PC-3 (cell line): ENCODE data around the gene PHF19. TPM values are rescaled to one million over a fixed set of nuclear protein-coding genes. Genes with fewer than 3 reads are reported as not detected.

Experiments
- ATAC-seq: fragments of 200-7000 bp; cut with Tn5 transposase; 2 replicates; pipeline ENCODE4 v1.9.1; 2020; ENCODE audit warnings: mild to moderate bottlenecking, moderate library complexity
- BruUV-seq: library from RNA; stranded (reverse); fragments of 400-500 nt; replicated peaks from 2 replicates; lab custom pipeline; 2021; lab: Mats Ljungman, UMichigan
- CTCF ChIA-PET: fragments of 300-600 bp; sonication (Branson Sonifier 250); formaldehyde crosslinking; loops from one replicate; lab custom pipeline; 2022; ENCODE audit warnings: antibody characterized with exemption; lab: Charles Lee
- POLR2A ChIA-PET: fragments of 300-600 bp; sonication (Branson Sonifier 250); formaldehyde crosslinking; loops from one replicate; lab custom pipeline; 2022; ENCODE audit warnings: antibody characterized with exemption; ENCODE audit not compliant: unreplicated experiment; lab: Charles Lee
- DNase-seq: peaks from one replicate; pipeline ENCODE4 v3.0.0-alpha.2; 2015
- H2AFZ ChIP-seq: fragments of 300-600 bp; sonication (generic); 2 replicates; pipeline ENCODE4 v1.6.0; 2016; ENCODE audit warnings: antibody characterized with exemption, low read length
- H3F3A ChIP-seq: fragments of 300-600 bp; sonication (generic); one replicate; pipeline ENCODE4 v1.6.0; 2017; ENCODE audit warnings: antibody characterized with exemption, low read length, control low read depth, mild to moderate bottlenecking; ENCODE audit not compliant: unreplicated experiment
- H3K27ac ChIP-seq: fragments of 300-600 bp; sonication (generic); 2 replicates; pipeline ENCODE4 v1.5.1; 2016; ENCODE audit warnings: mild to moderate bottlenecking, low read length
- H3K27me3 ChIP-seq: fragments of 300-600 bp; sonication (generic); 2 replicates; pipeline ENCODE4 v1.6.1; 2016; ENCODE audit warnings: low read length, mixed read lengths
- H3K36me3 ChIP-seq: fragments of 300-600 bp; sonication (generic); 2 replicates; pipeline ENCODE4 v1.6.1; 2016; ENCODE audit warnings: low read depth, mixed run types, low read length, mixed read lengths
- H3K4me1 ChIP-seq: fragments of 300-600 bp; sonication (generic); 2 replicates; pipeline ENCODE4 v1.5.1; 2016; ENCODE audit warnings: low read length; ENCODE audit not compliant: insufficient read depth
- H3K4me2 ChIP-seq: fragments of 300-600 bp; sonication (generic); 2 replicates; pipeline ENCODE4 v1.6.0; 2016; ENCODE audit warnings: low read length
- H3K4me3 ChIP-seq: fragments of 300-600 bp; sonication (generic); 2 replicates; pipeline ENCODE4 v1.5.1; 2016; ENCODE audit warnings: mild to moderate bottlenecking, low read length, mixed read lengths
- H3K79me2 ChIP-seq: fragments of 300-600 bp; sonication (generic); 2 replicates; pipeline ENCODE4 v1.6.1; 2017; ENCODE audit warnings: low read length, mixed read lengths
- H3K9ac ChIP-seq: fragments of 300-600 bp; sonication (generic); 2 replicates; pipeline ENCODE4 v1.6.0; 2016; ENCODE audit warnings: mild to moderate bottlenecking, low read length
- H3K9me2 ChIP-seq: fragments of 300-600 bp; sonication (generic); replicated peaks from 2 replicates; pipeline ENCODE4 v1.6.1; 2016; ENCODE audit warnings: mixed run types, low read length, mixed read lengths
- H3K9me3 ChIP-seq: fragments of 300-600 bp; sonication (generic); 2 replicates; pipeline ENCODE4 v1.6.1; 2016; ENCODE audit warnings: low read length, mixed read lengths
- H4K20me1 ChIP-seq: fragments of 300-600 bp; sonication (generic); 2 replicates; pipeline ENCODE4 v1.6.1; 2016; ENCODE audit warnings: low read length, mixed read lengths
- EZH2 ChIP-seq: fragments of 300-600 bp; sonication (generic); IDR thresholded peaks from one replicate; pipeline ENCODE4 v1.6.1; 2017; ENCODE audit warnings: antibody characterized with exemption, mild to moderate bottlenecking, low read length; ENCODE audit not compliant: unreplicated experiment
- EZH2phosphoT487 ChIP-seq: fragments of 300-600 bp; sonication (generic); IDR thresholded peaks from 2 replicates; pipeline ENCODE4 v1.6.1; 2018; ENCODE audit warnings: mild to moderate bottlenecking, antibody characterized with exemption, low read length, borderline replicate concordance
- intact Hi-C: fragments of 100-400 bp; cut with micrococcal nuclease; formaldehyde crosslinking; loops from 2 replicates; pipeline ENCODE4 v1.9.0; 2023
- total RNA-seq: library from RNA; depleted of rRNA; stranded (reverse); fragments of >200 nt; gene quantifications from 2 replicates; pipeline ENCODE4 v1.2.3, GENCODE V29; 2014
- TF ChIP-seq, protein P1 (sequence below): fragments of 300-600 bp; sonication (generic); conservative IDR thresholded peaks from 2 replicates; pipeline ENCODE4 v1.5.1; 2017; ENCODE audit warnings: antibody characterized with exemption, low read depth, mild to moderate bottlenecking, low read length

PHF19 gene
- total RNA-seq, 1 experiment from 2014 or later = 104 TPM

DNA sequence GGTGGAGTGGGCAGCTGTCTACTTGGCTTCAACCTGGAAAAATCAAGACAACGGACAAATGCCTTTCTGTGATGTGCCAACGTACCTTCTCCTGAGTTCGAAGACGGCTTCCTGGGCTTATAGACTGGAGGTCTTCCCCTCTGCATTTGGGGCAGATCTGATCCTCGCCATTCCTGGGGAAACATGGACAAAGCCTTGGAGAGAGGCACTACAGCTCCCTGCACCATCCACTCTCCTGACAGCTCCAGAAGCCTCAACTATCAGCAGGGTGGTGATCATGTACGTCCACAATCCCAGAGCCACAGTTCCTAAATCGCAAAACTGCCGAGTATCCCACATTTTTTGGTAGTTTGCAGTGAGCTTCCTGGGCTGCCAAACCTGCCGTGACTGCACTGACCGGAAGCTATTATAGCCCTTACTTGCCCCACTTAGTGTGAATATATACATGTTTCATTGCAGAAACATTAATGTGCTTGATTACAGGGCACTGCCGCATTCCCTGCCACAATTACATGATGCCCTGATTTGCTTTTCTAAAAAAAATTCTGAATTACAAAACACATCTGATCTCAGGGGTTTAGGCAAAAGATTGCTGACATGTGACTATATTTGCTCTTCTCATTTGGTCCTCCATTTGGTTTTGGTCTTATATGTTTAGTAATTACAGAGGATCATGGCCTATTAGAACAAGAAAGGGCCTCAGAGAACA is 46.8 kb upstream of the PHF19 start:
- ChIA-PET CTCF (no interaction called here), POLR2A (no interaction called here)
- H3K9me2 ChIP-seq = no peaks in the 10 kb centered on the region
- no peak overlapping the region for H3K4me3 ChIP-seq
- H3K79me2 ChIP-seq = no peaks in the 10 kb centered on the region
- no peaks in the 10 kb centered on the region for H3K4me1 ChIP-seq
- ATAC-seq (no peak), DNase-seq (no peak)
- intact Hi-C loops = no loop called here
- no peak overlapping the region for H3K9ac ChIP-seq
- no peaks in the 10 kb centered on the region for H3K36me3 ChIP-seq
- H3K9me3 ChIP-seq = no peaks in the 10 kb centered on the region
- H3F3A ChIP-seq = no peaks in the 10 kb centered on the region
- H2AFZ ChIP-seq = no peak overlapping the region
- no TSS peak for BruUV-seq
- TF ChIP-seq EZH2phosphoT487 (no peak), EZH2 (no peak)
- TF ChIP-seq, protein P1, sequence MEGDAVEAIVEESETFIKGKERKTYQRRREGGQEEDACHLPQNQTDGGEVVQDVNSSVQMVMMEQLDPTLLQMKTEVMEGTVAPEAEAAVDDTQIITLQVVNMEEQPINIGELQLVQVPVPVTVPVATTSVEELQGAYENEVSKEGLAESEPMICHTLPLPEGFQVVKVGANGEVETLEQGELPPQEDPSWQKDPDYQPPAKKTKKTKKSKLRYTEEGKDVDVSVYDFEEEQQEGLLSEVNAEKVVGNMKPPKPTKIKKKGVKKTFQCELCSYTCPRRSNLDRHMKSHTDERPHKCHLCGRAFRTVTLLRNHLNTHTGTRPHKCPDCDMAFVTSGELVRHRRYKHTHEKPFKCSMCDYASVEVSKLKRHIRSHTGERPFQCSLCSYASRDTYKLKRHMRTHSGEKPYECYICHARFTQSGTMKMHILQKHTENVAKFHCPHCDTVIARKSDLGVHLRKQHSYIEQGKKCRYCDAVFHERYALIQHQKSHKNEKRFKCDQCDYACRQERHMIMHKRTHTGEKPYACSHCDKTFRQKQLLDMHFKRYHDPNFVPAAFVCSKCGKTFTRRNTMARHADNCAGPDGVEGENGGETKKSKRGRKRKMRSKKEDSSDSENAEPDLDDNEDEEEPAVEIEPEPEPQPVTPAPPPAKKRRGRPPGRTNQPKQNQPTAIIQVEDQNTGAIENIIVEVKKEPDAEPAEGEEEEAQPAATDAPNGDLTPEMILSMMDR = no peak
- no peaks in the 10 kb centered on the region for H3K27me3 ChIP-seq
- H3K27ac ChIP-seq = no peak overlapping the region
- no peaks in the 10 kb centered on the region for H4K20me1 ChIP-seq
- H3K4me2 ChIP-seq = no peak overlapping the region

- DNase-seq (no peak), ATAC-seq (no peak)
- TF ChIP-seq EZH2 (no peak), EZH2phosphoT487 (no peak)
- TF ChIP-seq, protein P1 = no peak
- H4K20me1 ChIP-seq = no peaks in the 10 kb centered on the region
- ChIA-PET CTCF (no interaction called here), POLR2A (no interaction called here)
- H3K4me3 ChIP-seq = no peak overlapping the region
- no peak overlapping the region for H2AFZ ChIP-seq
- BruUV-seq = no TSS peak
- intact Hi-C loops = no loop called here
- no peak overlapping the region for H3K4me2 ChIP-seq
- H3K79me2 ChIP-seq = no peaks in the 10 kb centered on the region
- H3K27ac ChIP-seq = no peak overlapping the region
- H3K36me3 ChIP-seq = no peaks in the 10 kb centered on the region
- H3K27me3 ChIP-seq = no peaks in the 10 kb centered on the region
- H3K9ac ChIP-seq = no peak overlapping the region
- no peaks in the 10 kb centered on the region for H3K9me2 ChIP-seq
- no peaks in the 10 kb centered on the region for H3K9me3 ChIP-seq
- no peaks in the 10 kb centered on the region for H3F3A ChIP-seq
- no peaks in the 10 kb centered on the region for H3K4me1 ChIP-seq
Observed at GRCh38 chr9:120922404-120923195, 45.6 kb upstream of the PHF19 start.
